ENCODE measurements around the gene ADSL. TPM values are rescaled to one million over a fixed set of nuclear protein-coding genes. Genes with fewer than 3 reads are reported as not detected.
A peak's percentile ranks its signal among the peaks of the same experiment; 100 is the strongest.

Gene ADSL
- total RNA-seq, 1 donor from 2014 or later: 83.4 TPM

- H3K9me3 Mint-ChIP-seq (ENCODE audit: unreplicated experiment): no peaks in the 10 kb centered on the region
- peak overlapping the region; percentile 96 for H3K4me3 Mint-ChIP-seq (ENCODE audit: unreplicated experiment)
- peaks cover 4% of the 10 kb centered on the region for H3K36me3 Mint-ChIP-seq (ENCODE audit: low read depth, unreplicated experiment)
- no peak for FAIRE-seq
- H3K9ac ChIP-seq (ENCODE audit: low read length): peak overlapping the region; percentile 88
- H3K9me3 ChIP-seq (ENCODE audit: insufficient read depth, low read depth, low read length): no peaks in the 10 kb centered on the region
- peaks cover 8% of the 10 kb centered on the region for H3K4me1 Mint-ChIP-seq (ENCODE audit: low read depth, unreplicated experiment)
- H4K20me1 ChIP-seq (ENCODE audit: insufficient read depth, low read length): peaks cover 29% of the 10 kb centered on the region
- H3K27me3 ChIP-seq (ENCODE audit: insufficient read depth, low read length): no peaks in the 10 kb centered on the region
- peaks cover 36% of the 10 kb centered on the region for H3K79me2 ChIP-seq (ENCODE audit: insufficient read depth, low read length)
- H2AFZ ChIP-seq (ENCODE audit: low read depth, low read length): peak overlapping the region; percentile 91
- H3K27me3 Mint-ChIP-seq (ENCODE audit: low read depth, unreplicated experiment): no peaks in the 10 kb centered on the region
- peak overlapping the region; percentile 94 for H3K4me2 ChIP-seq (ENCODE audit: low read length)
- H3K27ac Mint-ChIP-seq (ENCODE audit: unreplicated experiment): peak overlapping the region; percentile 93
- peak overlapping the region; percentile 79 for H3K27ac ChIP-seq (ENCODE audit: low read depth, low read length)
- TF ChIP-seq CTCF (IDR thresholded peaks at IDR 0.05; ENCODE audit: insufficient read depth, low read depth, low read length) (no peak), EZH2 (IDR thresholded peaks at IDR 0.05; ENCODE audit: insufficient read depth, low read length) (no peak)
- peaks cover 17% of the 10 kb centered on the region for H3K4me1 ChIP-seq (ENCODE audit: insufficient read depth, low read length)
- peak overlapping the region; percentile 87 for H3K4me3 ChIP-seq (ENCODE audit: insufficient read depth, low read depth, low read length)
- H3K36me3 ChIP-seq (ENCODE audit: insufficient read depth, low read length): no peaks in the 10 kb centered on the region
- DNase-seq (ENCODE audit: low read depth): peak; percentile 32
Observed at GRCh38 chr22:40345815-40346184, 500 bp upstream of the ADSL start.

- Histone ChIP-seq H3K4me3 (ENCODE audit: insufficient read depth, low read depth, low read length) (peak overlapping the region; percentile 87), H3K9ac (ENCODE audit: low read length) (peak overlapping the region; percentile 88), H3K36me3 (ENCODE audit: insufficient read depth, low read length) (no peaks in the 10 kb centered on the region), H3K79me2 (ENCODE audit: insufficient read depth, low read length) (peaks cover 36% of the 10 kb centered on the region), H2AFZ (ENCODE audit: low read depth, low read length) (peak overlapping the region; percentile 91), H3K9me3 (ENCODE audit: insufficient read depth, low read depth, low read length) (no peaks in the 10 kb centered on the region), H4K20me1 (ENCODE audit: insufficient read depth, low read length) (peaks cover 29% of the 10 kb centered on the region), H3K27me3 (ENCODE audit: insufficient read depth, low read length) (no peaks in the 10 kb centered on the region), H3K4me1 (ENCODE audit: insufficient read depth, low read length) (peaks cover 17% of the 10 kb centered on the region), H3K27ac (ENCODE audit: low read depth, low read length) (peak overlapping the region; percentile 79), H3K4me2 (ENCODE audit: low read length) (peak overlapping the region; percentile 94)
- Mint-ChIP-seq H3K4me1 (ENCODE audit: low read depth, unreplicated experiment) (peaks cover 8% of the 10 kb centered on the region), H3K9me3 (ENCODE audit: unreplicated experiment) (no peaks in the 10 kb centered on the region), H3K27ac (ENCODE audit: unreplicated experiment) (peak overlapping the region; percentile 84), H3K27me3 (ENCODE audit: low read depth, unreplicated experiment) (no peaks in the 10 kb centered on the region), H3K4me3 (ENCODE audit: unreplicated experiment) (peak overlapping the region; percentile 96), H3K36me3 (ENCODE audit: low read depth, unreplicated experiment) (peaks cover 8% of the 10 kb centered on the region)
- TF ChIP-seq EZH2 (IDR thresholded peaks at IDR 0.05; ENCODE audit: insufficient read depth, low read length) (no peak), CTCF (IDR thresholded peaks at IDR 0.05; ENCODE audit: insufficient read depth, low read depth, low read length) (no peak)
- no peak for FAIRE-seq
- no peak for DNase-seq (ENCODE audit: low read depth)
Observed at GRCh38 chr22:40347300-40347699, 1.0 kb downstream of the ADSL start.

GRCh38 chr22:40348025-40348658, 1.8 kb downstream of the ADSL start:
- Histone ChIP-seq H3K4me1 (ENCODE audit: insufficient read depth, low read length) (peaks cover 17% of the 10 kb centered on the region), H3K27me3 (ENCODE audit: insufficient read depth, low read length) (no peaks in the 10 kb centered on the region), H2AFZ (ENCODE audit: low read depth, low read length) (no peak overlapping the region), H3K4me3 (ENCODE audit: insufficient read depth, low read depth, low read length) (peak overlapping the region; percentile 87), H3K9me3 (ENCODE audit: insufficient read depth, low read depth, low read length) (no peaks in the 10 kb centered on the region), H3K36me3 (ENCODE audit: insufficient read depth, low read length) (peaks cover 8% of the 10 kb centered on the region), H3K79me2 (ENCODE audit: insufficient read depth, low read length) (peaks cover 36% of the 10 kb centered on the region), H3K9ac (ENCODE audit: low read length) (peak overlapping the region; percentile 88), H3K4me2 (ENCODE audit: low read length) (peak overlapping the region; percentile 94), H4K20me1 (ENCODE audit: insufficient read depth, low read length) (peaks cover 35% of the 10 kb centered on the region), H3K27ac (ENCODE audit: low read depth, low read length) (no peak overlapping the region)
- Mint-ChIP-seq H3K9me3 (ENCODE audit: unreplicated experiment) (no peaks in the 10 kb centered on the region), H3K4me1 (ENCODE audit: low read depth, unreplicated experiment) (peaks cover 8% of the 10 kb centered on the region), H3K4me3 (ENCODE audit: unreplicated experiment) (peak overlapping the region; percentile 96), H3K27me3 (ENCODE audit: low read depth, unreplicated experiment) (no peaks in the 10 kb centered on the region), H3K36me3 (ENCODE audit: low read depth, unreplicated experiment) (peaks cover 8% of the 10 kb centered on the region), H3K27ac (ENCODE audit: unreplicated experiment) (peak overlapping the region; percentile 12)
- TF ChIP-seq EZH2 (IDR thresholded peaks at IDR 0.05; ENCODE audit: insufficient read depth, low read length): no peak
- TF ChIP-seq CTCF (IDR thresholded peaks at IDR 0.05; ENCODE audit: insufficient read depth, low read depth, low read length): peak; percentile 85
- DNase-seq (ENCODE audit: low read depth) (peak; percentile 26), FAIRE-seq (no peak)

All from astrocyte (in vitro differentiated cells and primary cell).